Measurements from ENCODE around the gene ALDH3A1.

ALDH3A1 gene

DNA sequence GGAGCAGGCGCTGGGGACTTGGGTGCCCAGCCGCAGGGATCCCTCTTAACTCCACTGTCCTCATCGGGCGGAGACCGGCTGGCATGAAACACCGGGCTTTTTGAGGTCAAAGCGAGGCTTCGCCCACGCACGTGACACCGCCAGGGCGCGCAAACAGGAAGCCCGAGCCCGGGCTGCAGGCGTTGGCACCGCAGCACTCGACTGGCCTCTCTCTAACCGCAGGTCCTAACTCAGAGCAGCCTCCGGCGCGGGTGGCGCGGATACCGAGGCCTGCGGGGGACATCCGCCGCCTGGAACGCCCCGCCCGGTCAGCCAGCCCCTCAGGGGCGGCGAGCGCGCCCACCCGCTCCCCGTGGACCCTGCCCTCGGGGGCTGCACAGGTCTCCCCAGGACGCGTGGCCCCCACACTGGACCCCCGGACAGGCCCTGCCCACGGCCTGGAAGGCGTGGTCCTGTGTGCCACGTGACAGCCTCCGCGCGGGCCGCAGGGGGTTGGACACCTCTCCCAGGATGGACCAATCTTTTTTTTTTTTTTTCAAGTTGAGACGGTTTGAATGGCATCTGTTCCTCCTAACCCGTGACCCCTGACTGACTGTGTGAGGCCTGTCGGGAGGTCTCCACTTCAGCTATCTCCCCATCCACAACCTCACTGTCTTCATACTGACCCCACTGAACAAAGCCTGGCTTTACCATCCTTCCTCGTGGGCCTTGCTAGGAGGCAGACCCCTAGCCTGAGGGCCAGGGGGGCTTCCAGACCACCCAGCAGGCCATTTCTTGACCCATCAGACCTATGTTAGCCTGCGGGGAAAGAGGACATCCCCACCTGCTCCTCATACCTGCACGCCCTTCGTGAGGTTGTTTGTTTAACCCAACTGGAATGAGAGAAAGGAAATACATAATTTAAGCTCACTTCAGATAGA is 23.3 kb downstream of the ALDH3A1 start:
- in situ Hi-C loops (cut with MboI; ENCODE audit: low pct_unique_long_range_greater_than_20kb, low sequenced_read_pairs) = no loop called here
- peak; percentile 18 for DNase-seq

DNA sequence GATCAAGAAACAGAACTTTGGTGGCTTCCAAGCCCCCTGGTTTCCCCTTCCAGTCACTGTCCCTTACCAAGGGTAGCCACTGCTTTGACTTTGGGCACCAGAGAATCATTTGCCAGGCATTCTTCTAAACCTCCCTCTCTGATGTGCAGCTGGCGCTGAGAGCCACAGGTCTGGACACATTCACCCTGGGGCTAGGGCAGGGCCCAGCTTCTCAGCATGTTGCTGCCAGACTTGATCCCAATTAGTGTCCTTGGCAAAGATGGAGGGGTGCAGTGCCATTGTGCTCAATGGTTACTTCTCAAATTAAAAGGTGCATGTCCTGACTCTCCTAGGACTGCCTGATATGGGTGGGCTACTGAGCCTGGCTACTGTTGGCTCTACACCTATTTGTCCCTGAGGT is 24.1 kb downstream of the ALDH3A1 start:
- in situ Hi-C loops (cut with MboI; ENCODE audit: low pct_unique_long_range_greater_than_20kb, low sequenced_read_pairs) = no loop called here
- DNase-seq = no peak

DNA sequence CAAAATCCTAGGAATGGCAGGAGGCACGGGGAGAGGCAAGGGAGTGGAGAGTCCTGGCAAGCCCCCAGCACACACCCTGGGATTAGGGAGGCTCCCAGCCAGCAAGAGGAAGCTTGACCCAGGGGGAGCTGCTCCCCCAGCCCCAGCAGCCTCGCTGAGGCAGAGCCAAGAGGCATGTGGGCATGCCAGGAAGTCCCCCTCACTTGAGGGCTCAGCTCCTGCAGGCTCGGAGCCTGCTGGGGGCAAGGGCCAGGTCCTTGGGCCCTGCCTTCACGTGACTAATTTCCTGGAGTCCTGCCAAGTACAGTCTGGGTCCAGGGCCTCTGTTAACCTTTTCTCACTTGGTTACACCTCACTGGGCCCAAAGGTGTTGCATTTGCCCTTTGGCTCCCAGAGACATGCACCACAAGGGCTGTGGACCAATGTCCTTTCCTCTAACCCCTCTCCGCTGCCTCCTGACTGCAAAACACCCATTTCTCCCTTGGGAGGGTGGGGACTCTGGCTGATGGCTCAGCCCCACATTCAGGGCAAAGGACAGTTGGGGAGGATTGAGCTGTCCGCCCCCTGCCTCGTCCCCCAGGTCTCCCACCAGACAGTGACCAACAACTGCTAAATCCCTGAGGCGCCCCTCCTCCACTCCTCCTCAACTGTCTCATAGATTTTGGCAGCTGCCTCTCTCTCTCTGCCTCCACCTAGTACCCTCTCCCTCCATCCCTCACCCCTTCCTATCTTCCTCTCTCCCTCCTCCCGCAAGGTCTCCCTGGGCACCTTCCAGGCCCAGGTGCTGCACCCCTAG is 27.3 kb downstream of the ALDH3A1 start:
- no peak for DNase-seq
- in situ Hi-C loops (cut with MboI; ENCODE audit: low pct_unique_long_range_greater_than_20kb, low sequenced_read_pairs) = no loop called here

GRCh38 chr17:19720210-19720475 is 28.0 kb downstream of the ALDH3A1 start:
- DNase-seq = no peak
- in situ Hi-C loops (cut with MboI; ENCODE audit: low pct_unique_long_range_greater_than_20kb, low sequenced_read_pairs) = no loop called here

GRCh38 chr17:19719355-19720209 is 28.5 kb downstream of the ALDH3A1 start:
- no peak for DNase-seq
- in situ Hi-C loops (cut with MboI; ENCODE audit: low pct_unique_long_range_greater_than_20kb, low sequenced_read_pairs) = no loop called here

DNA sequence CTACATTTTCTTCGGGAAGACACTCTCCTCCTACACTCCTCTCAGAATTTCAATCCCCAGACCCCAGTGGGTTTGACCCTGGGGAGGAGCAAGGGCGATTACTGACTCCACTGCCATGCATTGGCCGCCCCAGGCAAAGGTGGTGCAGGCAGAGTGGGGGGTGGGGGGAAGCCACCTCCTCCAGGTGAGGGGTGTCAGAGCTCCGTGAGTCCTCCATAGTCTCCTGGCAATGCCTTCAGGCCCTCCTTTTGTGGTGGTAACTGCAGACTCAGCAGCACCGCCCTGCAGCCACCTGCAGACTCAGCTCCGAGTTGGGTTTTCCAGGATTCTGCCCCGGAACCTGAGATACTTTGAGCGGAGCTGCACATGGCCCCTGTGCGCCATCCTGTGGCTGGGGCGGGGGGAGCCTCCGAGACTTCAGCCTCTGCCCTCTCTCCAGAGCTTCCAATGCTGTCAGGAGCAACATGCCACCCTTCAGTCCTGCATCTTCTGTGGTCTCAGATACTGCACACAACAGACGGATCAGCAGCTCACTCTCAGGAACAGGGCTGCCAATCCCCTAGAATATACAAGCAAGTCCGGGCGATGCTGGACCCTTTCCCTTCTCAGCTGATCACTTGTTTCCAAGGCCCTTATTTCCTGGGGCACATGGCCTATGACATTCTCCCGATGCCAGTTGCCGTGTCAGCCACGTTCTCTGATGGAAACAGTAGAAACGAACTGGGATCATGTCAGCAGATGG is 29.3 kb downstream of the ALDH3A1 start:
- in situ Hi-C loops (cut with MboI; ENCODE audit: low pct_unique_long_range_greater_than_20kb, low sequenced_read_pairs) = no loop called here
- DNase-seq = peak; percentile 43

DNA sequence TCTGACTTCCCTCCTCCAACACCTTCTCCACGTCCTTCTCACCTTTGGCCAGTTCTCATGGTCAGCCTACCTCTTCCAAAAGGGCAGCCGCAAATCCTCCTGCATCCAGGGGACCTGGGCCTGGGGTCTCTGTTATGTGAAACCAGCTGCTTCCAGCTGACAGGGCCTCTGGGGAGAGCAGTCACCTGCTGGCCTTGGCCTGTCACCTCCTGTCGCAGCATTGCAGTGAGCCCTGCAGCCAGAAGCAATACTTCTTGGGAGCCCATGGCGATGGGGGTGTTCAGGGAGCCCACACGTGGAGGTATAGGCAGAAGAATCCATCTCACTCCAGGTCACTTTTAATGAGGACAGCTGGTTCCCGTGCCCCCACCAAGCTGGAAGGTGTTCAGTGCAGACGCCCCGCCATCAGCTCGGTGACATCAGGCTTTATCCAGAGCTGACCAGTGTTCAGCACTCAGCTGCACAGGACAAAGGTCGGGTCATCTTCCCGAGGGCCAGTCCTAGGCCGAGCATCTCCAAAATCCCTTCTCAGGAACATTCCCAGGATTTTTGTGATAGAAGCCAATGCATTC is 30.0 kb downstream of the ALDH3A1 start:
- DNase-seq = no peak
- in situ Hi-C loops (cut with MboI; ENCODE audit: low pct_unique_long_range_greater_than_20kb, low sequenced_read_pairs) = no loop called here

DNA sequence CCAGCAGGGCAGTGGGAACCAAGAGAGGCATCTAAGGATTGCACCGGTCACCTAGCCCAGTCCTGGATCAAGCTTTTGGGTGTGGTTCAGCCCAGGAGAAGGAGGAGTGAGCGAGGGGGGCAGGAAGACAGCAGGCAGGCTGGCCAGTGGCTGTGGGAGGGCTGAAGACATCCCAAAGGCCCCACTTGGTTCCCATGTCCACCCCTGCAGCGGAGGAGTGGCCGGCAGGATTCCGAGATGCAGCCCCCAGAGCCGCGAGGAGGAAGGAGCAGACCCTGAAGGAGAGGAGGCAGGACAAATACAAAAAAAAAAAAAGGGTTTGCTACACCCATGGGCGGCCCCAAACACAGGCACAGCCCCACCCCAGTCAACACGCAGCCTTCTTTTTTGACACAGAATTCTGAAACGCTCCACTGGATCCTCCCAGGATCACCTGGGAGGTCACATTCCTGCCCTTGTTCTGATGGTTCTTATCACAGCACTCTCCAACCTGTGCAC is 30.6 kb downstream of the ALDH3A1 start:
- in situ Hi-C loops (cut with MboI; ENCODE audit: low pct_unique_long_range_greater_than_20kb, low sequenced_read_pairs) = no loop called here
- DNase-seq = no peak

DNA sequence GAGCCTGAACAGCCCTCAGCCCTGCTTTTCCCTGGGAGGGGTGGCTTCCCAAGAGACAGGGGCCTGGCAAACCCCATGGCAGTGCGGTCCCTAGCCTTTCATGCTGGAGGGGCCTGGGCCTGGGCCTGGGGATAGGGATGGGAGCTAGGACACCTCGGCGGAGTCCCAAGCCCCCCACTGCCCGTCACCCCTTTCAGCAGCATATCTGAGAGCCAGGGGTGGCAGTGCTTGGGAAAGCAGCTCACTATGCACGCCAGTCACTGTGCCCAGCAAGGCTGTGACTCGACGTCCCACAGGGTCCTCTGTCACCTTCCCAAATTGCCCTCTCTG is 31.1 kb downstream of the ALDH3A1 start:
- in situ Hi-C loops (cut with MboI; ENCODE audit: low pct_unique_long_range_greater_than_20kb, low sequenced_read_pairs) = no loop called here
- DNase-seq = no peak

- no peak for DNase-seq
- in situ Hi-C loops (cut with MboI; ENCODE audit: low pct_unique_long_range_greater_than_20kb, low sequenced_read_pairs) = no loop called here
Observed at GRCh38 chr17:19716108-19717030, 31.7 kb downstream of the ALDH3A1 start, which contains the start of gene SLC47A2. TSS of gene SLC47A2 (minus strand) at chr17:19716584. CDS start at chr17:19716555, 29 bp downstream.

DNA sequence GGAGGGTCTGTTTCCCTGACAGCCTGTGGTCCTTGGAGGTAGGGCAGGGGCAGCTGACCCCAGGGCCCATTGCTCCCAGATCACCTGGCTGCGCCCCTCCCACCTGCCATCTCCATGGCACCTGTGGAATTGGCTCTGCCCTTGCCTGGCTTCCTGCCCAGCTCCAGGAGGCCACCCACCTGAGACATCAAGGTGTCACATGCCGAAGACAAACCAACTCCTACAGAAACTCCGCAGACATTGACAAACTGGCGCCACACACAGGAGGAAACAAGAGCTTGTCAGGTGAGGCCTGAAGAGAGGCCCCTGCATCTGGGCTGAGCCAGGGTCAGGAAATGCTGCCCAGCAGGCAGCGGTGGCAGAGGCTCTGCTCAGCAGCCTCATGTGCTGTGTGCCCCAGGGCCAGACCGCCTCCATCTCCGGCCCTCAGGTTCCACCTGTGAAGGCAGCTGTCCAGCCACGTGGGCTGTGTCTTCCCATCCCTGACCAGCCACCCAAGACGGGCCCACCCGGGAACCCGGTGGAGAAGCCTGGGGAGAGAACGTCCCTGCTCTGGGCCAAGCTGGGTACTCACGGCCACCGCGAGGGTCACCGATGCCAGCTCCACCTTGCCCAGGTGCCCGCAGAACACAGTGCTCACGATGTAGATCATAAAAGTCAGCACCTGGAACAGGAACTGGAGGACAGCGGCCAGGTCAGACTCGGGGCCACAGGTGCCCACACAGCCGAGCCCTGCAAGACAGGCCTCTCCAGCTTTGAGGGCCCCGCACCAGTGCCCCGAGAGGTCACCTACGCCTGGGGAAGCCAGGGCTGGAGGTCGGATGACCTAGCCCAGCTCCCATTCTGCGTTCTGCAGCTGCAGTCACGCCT is 33.3 kb downstream of the ALDH3A1 start:
- in situ Hi-C loops (cut with MboI; ENCODE audit: low pct_unique_long_range_greater_than_20kb, low sequenced_read_pairs) = no loop called here
- no peak for DNase-seq

GRCh38 chr17:19713901-19714361 is 34.2 kb downstream of the ALDH3A1 start:
- no peak for DNase-seq
- in situ Hi-C loops (cut with MboI; ENCODE audit: low pct_unique_long_range_greater_than_20kb, low sequenced_read_pairs) = no loop called here

DNA sequence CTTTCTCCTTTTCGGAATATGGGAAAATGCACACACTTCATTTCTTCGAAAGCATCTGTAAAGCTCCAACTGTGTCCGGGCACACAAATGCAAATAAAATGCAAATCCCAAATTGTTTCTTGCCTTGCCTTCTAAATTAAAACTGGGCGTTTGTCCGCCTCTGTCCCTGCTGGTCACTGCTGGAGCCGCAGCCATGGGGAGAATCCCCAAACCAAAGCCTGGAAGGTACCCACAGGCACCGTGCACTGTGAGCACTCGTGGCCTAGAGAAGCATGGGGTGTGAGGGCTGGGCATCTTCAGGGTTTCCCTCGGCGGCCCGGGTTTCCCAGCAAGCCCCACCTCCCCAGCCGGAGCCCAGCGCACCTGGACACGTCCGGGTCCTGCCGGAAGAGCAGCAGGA is 34.6 kb downstream of the ALDH3A1 start:
- no peak for DNase-seq
- in situ Hi-C loops (cut with MboI; ENCODE audit: low pct_unique_long_range_greater_than_20kb, low sequenced_read_pairs) = no loop called here

DNA sequence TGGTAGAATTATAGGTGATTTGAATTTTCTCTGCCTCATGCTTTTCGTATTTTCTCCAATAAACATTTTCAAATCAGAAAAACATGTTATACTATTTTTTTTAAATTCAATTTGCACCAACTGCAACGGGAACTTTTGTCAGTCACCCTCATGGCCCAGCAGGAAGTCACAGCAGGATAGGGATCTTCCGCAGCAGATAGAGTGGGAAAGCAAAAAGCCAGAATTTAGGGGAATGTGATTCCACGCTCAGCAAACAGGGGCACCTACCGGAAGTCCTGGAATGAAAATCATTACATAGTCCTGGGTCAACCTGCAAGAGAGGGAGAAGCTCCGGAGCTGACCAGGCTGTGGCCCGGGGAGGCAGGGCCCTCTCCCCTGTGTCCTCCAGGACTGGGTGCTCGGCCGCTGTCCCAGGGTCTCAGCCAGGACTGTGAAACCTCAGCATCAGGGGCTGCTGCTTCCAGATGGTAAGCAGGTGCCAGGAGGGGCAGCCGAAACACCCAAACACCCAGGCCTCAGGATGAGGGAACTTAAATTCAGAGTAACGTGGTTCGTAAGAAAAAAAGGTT is 35.6 kb downstream of the ALDH3A1 start:
- in situ Hi-C loops (cut with MboI; ENCODE audit: low pct_unique_long_range_greater_than_20kb, low sequenced_read_pairs) = no loop called here
- DNase-seq = no peak

GRCh38 chr17:19709841-19710240 is 38.3 kb downstream of the ALDH3A1 start:
- in situ Hi-C loops (cut with MboI; ENCODE audit: low pct_unique_long_range_greater_than_20kb, low sequenced_read_pairs) = no loop called here
- DNase-seq = no peak

- in situ Hi-C loops (cut with MboI; ENCODE audit: low pct_unique_long_range_greater_than_20kb, low sequenced_read_pairs) = no loop called here
- DNase-seq = no peak
Observed at GRCh38 chr17:19708431-19709175, 39.5 kb downstream of the ALDH3A1 start.
